Chondrocyte (in vitro differentiated cells): ENCODE data around the gene AMN1. TPM values are rescaled to one million over a fixed set of nuclear protein-coding genes. Genes with fewer than 3 reads are reported as not detected.
"Not testable (repeated sequence)": the region's sequence is repeated elsewhere in the genome, so short reads cannot be mapped to it uniquely, and the experiment has no call there.

Experiments used
- DNase-seq: peaks from one replicate; pipeline ENCODE4 v3.0.0; 2021; ENCODE audit warnings: mixed read lengths, low spot score
- H3K27ac Mint-ChIP-seq: one replicate; pipeline ENCODE4 v1.8.0; 2021; ENCODE audit warnings: mild to moderate bottlenecking, moderate library complexity, mixed read lengths; ENCODE audit not compliant: unreplicated experiment
- H3K27me3 Mint-ChIP-seq: 2 replicates; pipeline ENCODE4 v1.8.0; 2021; ENCODE audit warnings: low read depth, mixed read lengths
- H3K36me3 Mint-ChIP-seq: 2 replicates; pipeline ENCODE4 v1.8.0; 2021; ENCODE audit warnings: low read depth, mixed read lengths
- H3K4me1 Mint-ChIP-seq: 2 replicates; pipeline ENCODE4 v1.8.0; 2021; ENCODE audit warnings: low read depth, mild to moderate bottlenecking, mixed read lengths
- H3K4me3 Mint-ChIP-seq: one replicate; pipeline ENCODE4 v1.8.0; 2021; ENCODE audit warnings: mild to moderate bottlenecking, moderate library complexity, mixed read lengths; ENCODE audit not compliant: unreplicated experiment
- H3K9me3 Mint-ChIP-seq: 2 replicates; pipeline ENCODE4 v1.8.0; 2021; ENCODE audit warnings: low read depth, mixed read lengths
- CTCF ChIP-seq: fragments of 200-600 bp; sonication (generic); IDR thresholded peaks from 2 replicates; pipeline ENCODE4 v1.5.0; 2021; ENCODE audit warnings: antibody characterized with exemption, mild to moderate bottlenecking, moderate library complexity
- total RNA-seq: library from RNA; stranded (reverse); gene quantifications from 3 replicates; pipeline ENCODE4 v1.2.1, GENCODE V29; 2021

AMN1 gene
- total RNA-seq, 1 donor from 2014 or later = 6.6 TPM

GRCh38 chr12:31687101-31687527 is 41.7 kb downstream of the AMN1 start:
- H3K27me3 Mint-ChIP-seq = no peaks in the 10 kb centered on the region

GRCh38 chr12:31685801-31686200 is 43.0 kb downstream of the AMN1 start:
- no peak for TF ChIP-seq CTCF
- DNase-seq = no peak
- Mint-ChIP-seq H3K36me3 (peaks cover 26% of the 10 kb centered on the region), H3K4me3 (no peak overlapping the region), H3K4me1 (no peaks in the 10 kb centered on the region), H3K27me3 (no peaks in the 10 kb centered on the region), H3K27ac (no peak overlapping the region), H3K9me3 (peaks cover 23% of the 10 kb centered on the region)

More at GRCh38 chr12:31687101-31687527, 41.7 kb downstream of the AMN1 start:
- peaks cover 25% of the 10 kb centered on the region for H3K36me3 Mint-ChIP-seq
- no peak for DNase-seq
- H3K27ac Mint-ChIP-seq = no peak overlapping the region
- no peaks in the 10 kb centered on the region for H3K4me1 Mint-ChIP-seq
- no peak for TF ChIP-seq CTCF
- H3K9me3 Mint-ChIP-seq = peaks cover 22% of the 10 kb centered on the region
- no peak overlapping the region for H3K4me3 Mint-ChIP-seq

- H3K4me1 Mint-ChIP-seq = no peaks in the 10 kb centered on the region
- DNase-seq = no peak
- H3K9me3 Mint-ChIP-seq = peaks cover 20% of the 10 kb centered on the region
- peak overlapping the region; percentile 49 for H3K27ac Mint-ChIP-seq
- no peaks in the 10 kb centered on the region for H3K27me3 Mint-ChIP-seq
- no peak overlapping the region for H3K4me3 Mint-ChIP-seq
- H3K36me3 Mint-ChIP-seq = peaks cover 26% of the 10 kb centered on the region
- TF ChIP-seq CTCF = peak; percentile 82
These were observed 46.5 kb downstream of the AMN1 start for GRCh38 chr12:31682136-31682962.

DNA sequence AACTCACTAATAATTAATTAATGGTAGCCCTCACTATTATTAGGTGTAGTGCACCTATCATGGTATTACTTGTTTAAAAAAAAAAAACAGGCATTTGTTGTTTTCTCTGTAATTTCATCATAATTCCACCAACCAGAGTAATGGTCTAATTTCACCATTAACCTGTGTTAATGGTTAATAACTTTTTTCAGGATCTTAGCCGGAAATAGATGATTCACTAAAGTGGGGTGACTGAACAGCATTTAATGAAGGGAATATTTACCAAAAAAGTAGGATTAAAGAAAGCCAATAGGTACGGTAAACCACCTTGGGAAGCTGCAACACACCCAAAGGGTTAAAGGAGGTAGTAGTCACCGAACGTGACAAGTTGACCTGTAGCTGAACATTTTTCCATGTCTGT is 56.3 kb downstream of the AMN1 start:
- Mint-ChIP-seq H3K27me3 (no peaks in the 10 kb centered on the region), H3K27ac (no peak overlapping the region), H3K4me1 (peaks cover 14% of the 10 kb centered on the region), H3K9me3 (peaks cover 9% of the 10 kb centered on the region), H3K4me3 (no peak overlapping the region), H3K36me3 (peaks cover 13% of the 10 kb centered on the region)
- TF ChIP-seq CTCF = no peak
- no peak for DNase-seq

DNA sequence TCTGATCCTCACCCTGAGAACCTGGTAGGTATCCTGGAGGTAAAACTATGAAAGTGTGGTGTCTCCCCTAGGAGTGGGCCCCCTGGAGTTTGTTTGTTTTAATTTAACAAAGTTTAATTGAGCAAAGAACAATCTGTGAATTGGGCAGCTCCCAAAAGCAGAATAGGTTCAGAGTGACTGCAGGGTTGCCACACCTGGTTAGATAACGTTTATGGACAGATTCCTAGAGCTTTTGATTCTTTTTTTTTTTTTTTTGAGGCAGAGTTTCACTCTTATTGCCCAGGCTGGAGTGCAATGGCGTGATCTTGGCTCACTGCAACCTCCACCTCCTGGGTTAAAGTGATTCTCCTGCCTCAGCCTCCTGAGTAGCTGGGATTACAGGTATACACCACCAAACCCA is 59.2 kb downstream of the AMN1 start:
- peaks cover 18% of the 10 kb centered on the region for H3K9me3 Mint-ChIP-seq
- H3K4me1 Mint-ChIP-seq = peaks cover 14% of the 10 kb centered on the region
- not testable (repeated sequence) for DNase-seq, H3K4me3 Mint-ChIP-seq, H3K27me3 Mint-ChIP-seq, H3K27ac Mint-ChIP-seq
- peaks cover 13% of the 10 kb centered on the region for H3K36me3 Mint-ChIP-seq

DNA sequence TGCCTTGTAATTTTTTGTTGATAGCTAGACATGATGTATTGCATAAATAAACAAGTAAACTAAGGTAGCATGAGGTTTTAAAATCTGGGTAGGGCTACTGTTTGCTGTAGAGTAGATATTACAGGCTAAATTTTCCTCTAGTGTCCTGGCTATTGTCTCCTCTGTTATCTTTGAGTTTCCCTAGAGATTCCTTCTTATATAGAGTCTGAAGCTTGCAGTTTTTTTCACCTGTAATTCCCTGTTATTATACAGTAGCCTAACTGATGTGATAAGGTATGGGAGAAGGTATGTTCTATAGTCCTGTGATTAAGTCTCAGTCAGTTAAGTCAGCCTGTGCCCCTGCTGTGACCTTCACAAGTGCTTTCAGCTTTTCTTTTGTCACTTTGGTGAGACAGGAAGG is 59.8 kb downstream of the AMN1 start:
- Mint-ChIP-seq H3K27me3 (no peaks in the 10 kb centered on the region), H3K4me3 (no peak overlapping the region), H3K27ac (no peak overlapping the region), H3K36me3 (peaks cover 12% of the 10 kb centered on the region), H3K4me1 (peaks cover 14% of the 10 kb centered on the region), H3K9me3 (peaks cover 16% of the 10 kb centered on the region)
- DNase-seq = no peak
- TF ChIP-seq CTCF = no peak
